H7 (cell line): Measurements from ENCODE around the gene LRRC8E. TPM values are rescaled to one million over a fixed set of nuclear protein-coding genes. Genes with fewer than 3 reads are reported as not detected.
"Not testable (repeated sequence)": the region's sequence is repeated elsewhere in the genome, so short reads cannot be mapped to it uniquely, and the experiment has no call there.

Source experiments
- DNase-seq: peaks from one replicate; pipeline ENCODE4 v3.0.0; 2012
- H3K27me3 ChIP-seq: 2 replicates; pipeline ENCODE4 v1.6.0; 2011; ENCODE audit warnings: mild to moderate bottlenecking, low read length; ENCODE audit not compliant: control insufficient read depth, insufficient read depth
- H3K36me3 ChIP-seq: replicated peaks from 2 replicates; pipeline ENCODE4 v1.5.1; 2011; ENCODE audit warnings: low read length; ENCODE audit not compliant: control insufficient read depth, insufficient read depth
- H3K4me3 ChIP-seq: 2 replicates; pipeline ENCODE4 v1.5.1; 2011; ENCODE audit warnings: low read depth, mild to moderate bottlenecking, control low read depth, low read length, moderate library complexity; ENCODE audit not compliant: insufficient read depth
- total RNA-seq: library from RNA; depleted of rRNA; stranded (reverse); fragments of >200 nt; shearing (Covaris generic); gene quantifications from 2 replicates; pipeline ENCODE4 v1.2.3, GENCODE V29; 2014

Gene LRRC8E
- total RNA-seq, 1 experiment from 2014 or later = 1.6 TPM

DNA sequence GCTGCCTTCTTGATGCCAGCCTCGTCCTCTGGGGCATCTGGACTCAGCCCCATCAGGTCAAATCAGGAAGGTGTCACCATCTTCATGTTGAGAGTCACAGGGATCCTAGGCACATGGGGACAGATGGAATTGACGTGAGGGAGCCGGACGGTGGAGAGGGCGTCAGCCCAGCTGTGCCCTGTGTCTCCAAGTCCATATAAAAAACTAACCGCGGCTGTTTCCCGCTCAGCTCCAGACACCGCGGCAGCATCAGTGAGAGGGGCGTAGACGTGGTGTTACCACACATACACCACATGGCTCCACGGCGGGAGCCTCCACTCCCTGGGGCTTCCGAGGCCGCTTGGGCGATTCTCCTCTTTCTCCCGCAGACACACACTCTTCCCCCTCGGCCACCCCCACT lies 8.5 kb upstream of the LRRC8E start:
- H3K36me3 ChIP-seq = no peaks in the 10 kb centered on the region

DNA sequence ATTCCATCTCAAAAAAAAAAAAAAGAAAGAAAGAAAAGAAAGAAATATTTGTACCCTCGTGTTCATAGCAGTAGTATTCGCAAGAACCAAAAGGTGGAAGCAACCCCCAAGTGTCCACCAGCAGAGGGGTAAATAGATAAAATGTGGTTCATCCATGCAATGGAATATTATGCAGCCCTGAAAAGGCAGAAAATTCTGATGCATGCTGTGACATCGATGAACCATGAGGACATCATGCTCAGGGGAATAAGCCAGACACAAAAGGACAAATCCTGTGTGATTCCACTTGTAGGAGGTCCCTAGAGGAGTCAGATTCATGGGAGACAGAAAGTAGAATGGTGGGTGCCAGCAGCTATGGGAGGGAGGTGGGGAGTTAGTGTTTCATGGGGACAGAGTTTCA lies 6.4 kb upstream of the LRRC8E start:
- no peaks in the 10 kb centered on the region for H3K36me3 ChIP-seq
- DNase-seq = no peak
- H3K4me3 ChIP-seq = no peak overlapping the region
- peaks cover 3% of the 10 kb centered on the region; the same call in 1 of the 2 replicates for H3K27me3 ChIP-seq

More for the DNA sequence above, 8.5 kb upstream of the LRRC8E start:
- Histone ChIP-seq H3K27me3 (peaks cover 7% of the 10 kb centered on the region; the same call in 1 of the 2 replicates), H3K4me3 (no peak overlapping the region)
- DNase-seq = no peak

DNA sequence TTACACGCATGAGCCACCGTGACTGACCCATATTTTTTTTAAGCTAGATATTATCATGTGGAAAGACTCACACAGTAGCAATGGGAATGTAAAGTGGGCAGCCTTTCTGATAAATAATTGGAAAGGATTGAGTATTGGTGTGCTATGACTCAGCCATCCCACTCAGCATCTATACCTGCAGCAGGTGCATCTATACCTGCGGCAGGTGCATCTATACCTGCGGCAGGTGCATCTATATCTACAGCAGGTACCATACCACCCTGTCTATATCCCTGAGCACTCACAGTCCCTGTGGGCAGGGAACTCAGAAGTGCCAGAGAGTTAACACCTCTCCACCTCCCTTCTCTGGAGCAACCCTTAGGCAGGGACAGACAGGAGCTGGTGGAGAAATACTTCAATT lies 5.2 kb upstream of the LRRC8E start:
- Histone ChIP-seq H3K4me3 (no peak overlapping the region), H3K27me3 (peaks cover 3% of the 10 kb centered on the region; the same call in 1 of the 2 replicates), H3K36me3 (no peaks in the 10 kb centered on the region)
- no peak for DNase-seq

DNA sequence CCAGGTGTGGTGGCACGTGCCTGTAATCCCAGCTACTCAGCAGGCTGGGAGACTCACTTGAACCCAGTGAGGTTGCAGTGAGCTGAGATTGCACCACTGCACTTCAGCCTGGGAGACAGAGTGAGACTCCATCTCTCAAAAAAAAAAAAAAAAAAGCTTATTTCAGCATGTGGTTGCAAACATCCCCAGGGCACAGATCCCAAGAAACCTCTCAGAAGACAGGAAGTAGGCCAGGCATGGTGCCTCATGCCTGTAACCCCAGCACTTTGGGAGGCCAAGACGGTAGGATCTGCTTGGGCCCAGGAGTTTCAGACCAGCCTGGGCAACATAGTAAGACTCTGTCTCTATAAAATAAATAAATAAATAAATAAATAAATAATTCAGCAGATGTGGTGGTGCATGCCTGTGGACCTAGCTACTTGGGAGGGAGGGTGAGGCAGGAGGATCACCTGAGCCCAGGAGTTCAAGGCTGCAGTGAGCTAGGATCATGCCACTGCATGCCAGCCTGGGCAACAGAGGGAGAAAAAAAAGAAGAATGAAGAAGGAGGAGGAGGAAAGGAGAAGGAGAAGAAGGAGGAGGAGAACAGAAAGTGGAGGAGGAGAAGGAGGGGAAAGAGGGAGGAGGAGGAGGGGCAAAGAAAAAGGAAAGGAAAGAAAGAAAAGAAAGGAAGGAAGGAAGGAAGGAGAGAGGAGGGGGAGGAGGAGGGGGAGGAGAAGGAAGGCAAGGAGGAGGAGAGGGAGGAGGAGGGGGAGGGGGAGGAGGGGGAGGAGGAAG lies 4.3 kb upstream of the LRRC8E start:
- Histone ChIP-seq H3K36me3 (no peaks in the 10 kb centered on the region), H3K4me3 (no peak overlapping the region), H3K27me3 (peaks cover 8% of the 10 kb centered on the region; the same call in 1 of the 2 replicates)
- DNase-seq = no peak

DNA sequence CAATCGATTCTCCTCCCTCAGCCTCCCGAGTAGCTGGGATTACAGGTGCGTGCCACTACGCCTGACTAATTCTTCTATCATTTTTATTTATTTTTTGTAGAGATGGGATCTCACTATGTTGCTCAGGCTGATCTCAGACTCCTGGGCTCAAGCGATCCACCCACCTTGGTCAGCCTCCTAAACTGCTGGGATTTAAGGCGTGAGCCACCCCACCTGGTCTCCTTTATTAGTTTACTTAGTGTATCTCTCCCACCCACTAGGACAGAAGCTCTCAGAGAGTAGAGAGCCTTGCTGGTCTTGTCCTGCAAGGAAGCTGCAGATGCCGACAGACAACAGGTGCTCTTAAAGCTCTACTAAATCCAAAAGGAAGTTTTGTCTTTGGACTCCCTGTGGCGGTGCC lies 2.5 kb upstream of the LRRC8E start:
- DNase-seq = no peak
- Histone ChIP-seq H3K36me3 (no peaks in the 10 kb centered on the region), H3K27me3 (peaks cover 6% of the 10 kb centered on the region; the same call in 1 of the 2 replicates), H3K4me3 (no peak overlapping the region)

DNA sequence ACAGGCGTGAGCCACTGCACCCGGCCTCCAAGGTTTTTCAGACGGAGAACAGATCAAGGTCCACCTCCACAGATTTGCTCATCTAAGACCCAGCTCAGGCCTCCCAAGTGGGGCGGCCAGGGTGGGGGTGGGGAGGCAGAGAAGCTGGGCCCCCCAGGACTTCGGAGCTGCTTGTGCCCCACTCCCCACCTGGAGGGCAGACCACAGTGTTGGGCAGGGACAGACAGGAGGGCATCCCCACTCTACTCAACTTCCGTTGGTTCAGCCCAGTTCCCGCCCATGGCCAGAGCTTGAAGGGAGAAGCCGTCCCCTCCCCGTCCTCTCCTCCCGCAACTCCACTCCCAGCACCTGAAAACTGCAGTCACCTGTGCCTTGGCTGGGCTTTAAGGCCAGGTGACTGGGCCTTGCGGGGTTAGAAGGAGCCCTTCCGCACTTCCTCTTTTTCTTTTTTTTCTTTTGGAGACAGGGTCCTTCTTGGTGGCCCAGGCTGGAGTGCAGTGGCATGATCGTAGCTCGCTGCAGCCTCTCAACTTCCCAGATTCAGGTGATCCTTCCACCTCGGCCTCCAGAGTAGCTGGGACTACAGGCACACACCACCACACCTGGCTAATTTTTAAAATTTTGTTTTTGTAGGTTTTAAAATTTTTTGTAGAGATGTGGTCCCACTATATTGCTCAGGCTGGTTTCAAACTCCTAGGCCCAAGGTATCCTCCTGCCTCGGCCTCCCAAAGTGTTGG lies 734 bp upstream of the LRRC8E start:
- DNase-seq = peak; percentile 53
- no peaks in the 10 kb centered on the region for H3K36me3 ChIP-seq
- H3K4me3 ChIP-seq = no peak overlapping the region
- peaks cover 6% of the 10 kb centered on the region; the same call in 1 of the 2 replicates for H3K27me3 ChIP-seq

DNA sequence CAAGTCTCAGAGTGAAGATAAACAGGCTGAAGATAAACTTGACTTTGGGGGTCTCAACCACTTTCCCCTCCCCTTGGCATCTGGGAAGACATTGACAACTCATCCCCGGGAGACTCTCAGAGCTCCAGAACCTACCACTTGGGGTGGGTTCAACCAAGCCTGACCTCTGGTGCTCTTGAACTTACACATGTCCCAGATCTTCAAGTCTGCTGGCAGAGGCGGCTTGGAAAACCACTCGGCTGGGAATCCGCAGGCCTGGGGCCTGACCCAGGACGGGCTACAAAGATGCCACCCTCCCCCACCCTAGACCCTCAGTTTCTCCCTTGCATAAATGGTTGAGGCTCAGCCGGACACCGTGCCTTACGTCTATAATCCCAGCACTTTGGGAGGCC lies 512 bp downstream of the LRRC8E start:
- Histone ChIP-seq H3K36me3 (no peaks in the 10 kb centered on the region), H3K4me3 (peak overlapping the region; percentile 60), H3K27me3 (peaks cover 6% of the 10 kb centered on the region; the same call in 1 of the 2 replicates)
- no peak for DNase-seq

DNA sequence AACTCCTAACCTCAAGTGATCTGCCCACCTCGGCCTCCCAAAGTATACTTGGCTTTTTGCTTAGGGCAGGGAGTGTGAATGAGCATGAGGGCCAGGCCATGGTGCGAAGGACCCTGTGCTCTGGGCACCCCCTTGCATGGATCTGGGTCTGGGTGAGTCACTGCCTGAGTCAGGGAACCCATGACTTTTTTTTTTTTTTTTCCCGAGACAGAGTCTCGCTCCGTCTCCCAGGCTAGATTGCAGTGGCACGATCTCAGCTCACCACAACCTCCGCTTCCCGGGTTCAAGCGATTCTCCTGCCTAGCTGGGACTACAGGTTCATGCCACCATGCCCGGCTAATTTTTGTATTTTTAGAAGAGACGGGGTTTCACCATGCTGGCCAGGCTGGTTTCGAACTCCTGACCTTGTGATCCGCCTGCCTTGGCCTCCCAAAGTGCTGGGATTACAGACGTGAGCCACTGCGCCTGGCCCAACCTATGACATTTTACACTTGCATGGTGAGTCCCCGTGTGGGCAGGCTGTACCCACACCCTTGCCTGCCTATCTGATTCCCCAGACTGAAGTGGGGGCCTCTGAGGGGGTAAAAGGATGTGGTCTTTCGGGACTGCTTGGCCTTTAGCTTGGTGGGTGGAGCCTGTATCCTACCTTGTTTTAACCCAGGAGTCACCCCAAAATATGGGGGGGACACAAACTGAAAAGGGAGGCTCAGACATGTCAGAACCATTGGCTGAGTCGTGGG lies 5.2 kb downstream of the LRRC8E start:
- not testable (repeated sequence) for H3K27me3 ChIP-seq, DNase-seq, H3K4me3 ChIP-seq, H3K36me3 ChIP-seq

DNA sequence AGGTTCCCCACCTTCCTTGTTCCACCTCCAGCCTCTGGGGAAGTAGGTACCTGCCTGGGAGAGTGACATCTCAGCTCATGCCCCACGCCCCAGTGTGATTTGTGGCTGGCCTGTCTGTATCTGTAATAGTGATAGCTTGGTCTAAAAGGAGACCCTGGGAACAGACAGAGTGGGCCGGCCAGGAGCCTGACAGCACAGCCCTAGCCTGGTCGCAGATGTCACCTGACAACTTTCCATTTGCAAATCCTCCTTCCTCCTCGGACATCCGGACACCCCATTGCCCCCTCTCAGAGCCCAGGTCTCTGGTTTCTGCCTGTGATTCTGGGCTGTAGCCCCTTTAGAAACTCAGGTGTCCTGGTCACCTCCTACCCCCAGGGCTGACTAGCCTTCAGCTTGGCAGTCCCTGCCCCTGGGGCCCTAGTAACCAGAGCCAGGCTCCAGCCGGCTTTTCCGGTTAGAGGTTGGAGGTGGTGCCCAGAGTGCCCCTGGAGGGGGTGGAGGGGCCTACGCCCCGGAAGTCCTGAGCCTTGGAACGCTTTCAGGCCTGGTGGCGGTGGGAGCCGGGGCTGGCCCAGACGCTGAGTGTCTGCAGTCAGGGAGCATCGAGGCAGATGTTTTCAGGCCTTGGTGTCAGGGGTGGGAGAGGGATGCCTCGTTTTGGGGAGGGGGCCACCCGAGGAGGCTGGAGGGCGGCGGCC lies 6.5 kb downstream of the LRRC8E start:
- no peaks in the 10 kb centered on the region for H3K27me3 ChIP-seq
- peak; percentile 70 for DNase-seq
- no peak overlapping the region for H3K4me3 ChIP-seq
- peaks cover 2% of the 10 kb centered on the region; the same call in 1 of the 2 replicates for H3K36me3 ChIP-seq

DNA sequence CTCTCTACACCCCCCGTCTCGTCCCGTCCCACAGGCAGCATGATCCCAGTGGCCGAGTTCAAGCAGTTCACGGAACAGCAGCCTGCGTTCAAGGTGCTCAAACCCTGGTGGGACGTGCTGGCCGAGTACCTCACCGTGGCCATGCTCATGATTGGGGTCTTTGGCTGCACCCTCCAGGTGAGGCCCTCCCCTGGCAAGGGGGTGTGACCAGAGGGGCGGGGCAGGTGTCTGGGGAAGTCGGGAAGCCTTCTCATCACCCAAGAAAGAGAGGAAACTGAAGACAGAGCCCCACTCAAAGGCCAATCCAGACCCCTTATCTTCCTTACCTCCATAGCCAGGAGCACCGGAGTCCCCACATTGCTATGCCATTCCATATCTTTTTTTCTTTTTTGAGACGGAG lies 7.3 kb downstream of the LRRC8E start:
- no peak for DNase-seq
- Histone ChIP-seq H3K4me3 (no peak overlapping the region), H3K27me3 (no peaks in the 10 kb centered on the region), H3K36me3 (peaks cover 2% of the 10 kb centered on the region; the same call in 1 of the 2 replicates)

DNA sequence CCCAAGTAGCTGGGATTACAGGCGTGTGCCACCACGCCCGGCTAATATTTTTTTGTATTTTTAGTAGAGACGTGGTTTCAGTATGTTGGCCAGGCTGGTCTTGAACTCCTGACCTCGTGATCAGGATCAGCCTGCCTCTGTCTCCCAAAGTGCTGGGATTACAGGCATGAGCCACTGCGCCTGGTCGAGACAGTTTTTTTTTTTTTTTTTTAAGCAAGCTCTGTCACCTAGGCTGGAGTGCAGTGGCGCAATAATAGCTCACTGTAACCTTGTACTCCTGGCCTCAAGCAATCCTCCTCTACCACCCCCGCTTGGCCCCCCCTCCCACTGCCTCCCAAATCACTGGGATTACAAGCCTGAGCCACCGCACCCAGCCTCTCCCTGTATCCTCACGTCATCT lies 9.0 kb downstream of the LRRC8E start:
- no peak overlapping the region for H3K4me3 ChIP-seq
- no peak for DNase-seq
- no peaks in the 10 kb centered on the region for H3K27me3 ChIP-seq
- H3K36me3 ChIP-seq = peaks cover 2% of the 10 kb centered on the region; the same call in 1 of the 2 replicates

DNA sequence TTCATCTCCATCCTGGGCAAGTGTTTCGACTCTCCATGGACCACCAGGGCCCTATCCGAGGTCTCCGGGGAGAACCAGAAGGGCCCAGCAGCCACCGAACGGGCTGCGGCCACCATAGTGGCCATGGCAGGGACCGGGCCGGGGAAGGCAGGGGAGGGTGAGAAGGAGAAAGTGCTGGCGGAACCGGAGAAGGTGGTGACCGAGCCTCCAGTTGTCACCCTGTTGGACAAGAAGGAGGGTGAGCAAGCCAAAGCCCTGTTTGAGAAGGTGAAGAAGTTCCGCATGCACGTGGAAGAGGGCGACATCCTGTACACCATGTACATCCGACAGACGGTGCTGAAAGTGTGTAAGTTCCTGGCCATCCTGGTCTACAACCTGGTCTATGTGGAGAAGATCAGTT lies 10.7 kb downstream of the LRRC8E start:
- no peaks in the 10 kb centered on the region; the same call in 1 of the 2 replicates for H3K27me3 ChIP-seq
- no peak overlapping the region for H3K4me3 ChIP-seq
- peak; percentile 13 for DNase-seq
- H3K36me3 ChIP-seq = peaks cover 2% of the 10 kb centered on the region; the same call in 1 of the 2 replicates

DNA sequence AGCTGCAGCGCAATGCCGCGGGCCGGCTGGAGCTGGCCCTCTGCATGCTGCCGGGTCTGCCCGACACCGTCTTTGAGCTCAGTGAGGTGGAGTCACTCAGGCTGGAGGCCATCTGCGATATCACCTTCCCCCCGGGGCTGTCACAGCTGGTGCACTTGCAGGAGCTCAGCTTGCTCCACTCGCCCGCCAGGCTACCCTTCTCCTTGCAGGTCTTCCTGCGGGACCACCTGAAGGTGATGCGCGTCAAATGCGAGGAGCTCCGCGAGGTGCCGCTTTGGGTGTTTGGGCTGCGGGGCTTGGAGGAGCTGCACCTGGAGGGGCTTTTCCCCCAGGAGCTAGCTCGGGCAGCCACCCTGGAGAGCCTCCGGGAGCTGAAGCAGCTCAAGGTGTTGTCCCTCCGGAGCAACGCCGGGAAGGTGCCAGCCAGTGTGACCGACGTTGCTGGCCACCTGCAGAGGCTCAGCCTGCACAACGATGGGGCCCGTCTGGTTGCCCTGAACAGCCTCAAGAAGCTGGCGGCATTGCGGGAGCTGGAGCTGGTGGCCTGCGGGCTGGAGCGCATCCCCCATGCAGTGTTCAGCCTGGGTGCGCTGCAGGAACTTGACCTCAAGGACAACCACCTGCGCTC lies 11.6 kb downstream of the LRRC8E start:
- Histone ChIP-seq H3K36me3 (peaks cover 2% of the 10 kb centered on the region; the same call in 1 of the 2 replicates), H3K4me3 (no peak overlapping the region), H3K27me3 (no peaks in the 10 kb centered on the region; the same call in 1 of the 2 replicates)
- peak; percentile 49 for DNase-seq
